Gastroesophageal sphincter (tissue), 4 donors: ENCODE results near the gene AUTS2. TPM values are rescaled to one million over a fixed set of nuclear protein-coding genes. Genes with fewer than 3 reads are reported as not detected.

Experiments
- ATAC-seq: fragments of 150-250 bp; one replicate; pipeline ENCODE4 v1.9.1; 2016; ENCODE audit warnings: mild to moderate bottlenecking, moderate library complexity
- H3K27ac ChIP-seq, 4 donors: fragments of 200-600 bp; sonication (generic) in 3 of 4; 1 replicate in 3 of 4; 2 replicates in 1 of 4; pipeline ENCODE4 v1.5.1; 2016 to 2019
- H3K27me3 ChIP-seq: fragments of 200-600 bp; sonication (generic); one replicate; pipeline ENCODE4 v1.5.1; 2019
- H3K36me3 ChIP-seq, 2 donors: fragments of 200-600 bp; sonication (generic); one replicate each; pipeline ENCODE4 v1.5.1; 2019; ENCODE audit warnings: control low read depth in 1 of 2
- H3K4me1 ChIP-seq, 3 donors: fragments of 200-600 bp; sonication (generic); 1 replicate in 2 of 3; 2 replicates in 1 of 3; pipeline ENCODE4 v1.5.1; 2016 to 2019; ENCODE audit warnings: control low read depth in 2 of 3
- H3K4me3 ChIP-seq, 2 donors: fragments of 200-600 bp; sonication (generic); one replicate each; pipeline ENCODE4 v1.5.1; 2019; ENCODE audit warnings: mild to moderate bottlenecking in 1 of 2, moderate library complexity in 1 of 2
- H3K9me3 ChIP-seq, 3 donors: fragments of 200-600 bp; sonication (generic); one replicate each; pipeline ENCODE4 v1.5.1; 2017 to 2019; ENCODE audit warnings: control low read depth in 2 of 3
- EP300 ChIP-seq: sonication (generic); formaldehyde crosslinking; IDR thresholded peaks from one replicate; pipeline ENCODE4 v1.6.1; 2017; ENCODE audit warnings: antibody characterized with exemption, mild to moderate bottlenecking
- POLR2A ChIP-seq, 2 donors: fragments of 450-650 bp; IDR thresholded peaks; one replicate each; pipeline ENCODE4 v1.6.1; 2017; ENCODE audit warnings: antibody characterized with exemption in 2 of 2, mild to moderate bottlenecking in 2 of 2, moderate library complexity in 1 of 2
- POLR2AphosphoS5 ChIP-seq: sonication (generic); formaldehyde crosslinking; IDR thresholded peaks from one replicate; pipeline ENCODE4 v1.6.1; 2017; ENCODE audit warnings: antibody characterized with exemption
- WGBS, 2 donors: methylation state at CpG; one replicate each; pipeline ENCODE4 v1.1.5; 2018; ENCODE audit warnings: low coverage in 1 of 2; 5-methylcytosine and 5-hydroxymethylcytosine counted together
- total RNA-seq, 4 donors: library from RNA; depleted of rRNA; stranded (reverse); fragments of >200 nt; gene quantifications; one replicate each; pipeline ENCODE4 v1.1.0, GENCODE V29; 2016
- TF ChIP-seq, protein P1 (sequence below), 4 experiments: fragments of 200-600 bp in 2 of 4; fragments of 450-650 bp in 2 of 4; sonication (generic) in 1 of 4; IDR thresholded peaks; one replicate each; pipeline ENCODE4 v1.5.1; 2017 to 2019; ENCODE audit warnings: antibody characterized with exemption in 4 of 4, mild to moderate bottlenecking in 2 of 4, moderate library complexity in 2 of 4

AUTS2 gene
- total RNA-seq, 4 donors from 2014 or later = 12.2 to 48.7 (median 44.1) TPM

DNA sequence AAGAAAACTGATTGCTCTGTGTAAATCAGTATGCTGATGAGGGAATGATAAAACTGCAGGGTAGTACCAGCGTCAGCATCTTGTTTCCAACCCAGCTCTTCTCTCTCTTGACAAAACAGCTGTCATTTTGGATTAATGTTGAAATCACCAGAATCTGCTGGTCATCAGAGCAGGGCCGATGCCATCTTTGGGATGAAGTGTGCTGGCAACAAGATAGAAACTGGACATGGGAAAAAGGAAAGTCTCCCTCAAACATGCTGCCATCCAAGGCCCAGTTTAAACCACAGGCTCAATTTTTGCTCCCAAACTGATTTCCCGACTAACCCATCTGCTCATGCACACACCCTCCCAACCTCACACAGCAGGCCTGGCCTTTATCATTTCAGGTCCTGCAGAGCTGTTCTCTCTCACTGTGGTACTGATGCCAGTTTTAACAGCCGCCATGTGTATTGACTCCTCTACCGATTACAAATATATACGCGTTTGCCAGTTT is 285.2 kb downstream of the AUTS2 start:
- Histone ChIP-seq H3K4me1 (peaks cover 0 to 22% (median 0%) of the 10 kb centered on the region in 3 donors), H3K9me3 (no peaks in the 10 kb centered on the region), H3K4me3 (no peak overlapping the region), H3K36me3 (no peaks in the 10 kb centered on the region), H3K27me3 (no peaks in the 10 kb centered on the region), H3K27ac (no peak overlapping the region)
- TF ChIP-seq EP300 (no peak), POLR2AphosphoS5 (no peak), POLR2A (IDR thresholded peaks at IDR 0.05) (no peak)
- TF ChIP-seq, protein P1, sequence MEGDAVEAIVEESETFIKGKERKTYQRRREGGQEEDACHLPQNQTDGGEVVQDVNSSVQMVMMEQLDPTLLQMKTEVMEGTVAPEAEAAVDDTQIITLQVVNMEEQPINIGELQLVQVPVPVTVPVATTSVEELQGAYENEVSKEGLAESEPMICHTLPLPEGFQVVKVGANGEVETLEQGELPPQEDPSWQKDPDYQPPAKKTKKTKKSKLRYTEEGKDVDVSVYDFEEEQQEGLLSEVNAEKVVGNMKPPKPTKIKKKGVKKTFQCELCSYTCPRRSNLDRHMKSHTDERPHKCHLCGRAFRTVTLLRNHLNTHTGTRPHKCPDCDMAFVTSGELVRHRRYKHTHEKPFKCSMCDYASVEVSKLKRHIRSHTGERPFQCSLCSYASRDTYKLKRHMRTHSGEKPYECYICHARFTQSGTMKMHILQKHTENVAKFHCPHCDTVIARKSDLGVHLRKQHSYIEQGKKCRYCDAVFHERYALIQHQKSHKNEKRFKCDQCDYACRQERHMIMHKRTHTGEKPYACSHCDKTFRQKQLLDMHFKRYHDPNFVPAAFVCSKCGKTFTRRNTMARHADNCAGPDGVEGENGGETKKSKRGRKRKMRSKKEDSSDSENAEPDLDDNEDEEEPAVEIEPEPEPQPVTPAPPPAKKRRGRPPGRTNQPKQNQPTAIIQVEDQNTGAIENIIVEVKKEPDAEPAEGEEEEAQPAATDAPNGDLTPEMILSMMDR (IDR thresholded peaks at IDR 0.05) = no peak
- WGBS, 2 donors = 94 to 95% methylated on average over 6 of the region's 7 CpGs
- no peak for ATAC-seq

DNA sequence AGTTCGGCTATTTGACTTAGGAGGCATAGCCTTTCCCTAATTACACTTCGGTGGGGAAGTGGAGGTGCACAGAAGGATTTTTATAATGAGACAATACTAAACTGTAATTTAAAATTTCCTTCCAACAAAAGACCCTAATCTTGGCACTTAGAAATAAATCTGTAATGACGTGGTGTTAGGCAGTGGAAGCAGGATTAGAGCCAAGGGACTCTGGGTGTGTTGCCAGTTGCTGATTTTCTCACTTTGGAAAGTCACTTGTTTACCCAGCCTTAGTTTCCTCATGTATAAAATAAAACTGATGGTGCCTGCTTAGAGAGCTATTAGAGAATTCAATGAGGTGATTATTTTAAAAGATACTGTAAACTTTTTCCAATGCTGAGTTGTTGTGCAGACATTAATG is 287.2 kb downstream of the AUTS2 start:
- Histone ChIP-seq H3K27ac (no peak overlapping the region), H3K27me3 (no peaks in the 10 kb centered on the region), H3K9me3 (no peaks in the 10 kb centered on the region), H3K4me3 (no peak overlapping the region), H3K4me1 (peaks cover 0 to 17% (median 0%) of the 10 kb centered on the region in 3 donors), H3K36me3 (no peaks in the 10 kb centered on the region)
- TF ChIP-seq EP300 (no peak), POLR2AphosphoS5 (no peak), POLR2A (IDR thresholded peaks at IDR 0.05) (no peak)
- TF ChIP-seq, protein P1 (IDR thresholded peaks at IDR 0.05) = no peak
- ATAC-seq = no peak
- WGBS, 2 donors = 39 to 47% methylated on average over 3 of the region's 3 CpGs

DNA sequence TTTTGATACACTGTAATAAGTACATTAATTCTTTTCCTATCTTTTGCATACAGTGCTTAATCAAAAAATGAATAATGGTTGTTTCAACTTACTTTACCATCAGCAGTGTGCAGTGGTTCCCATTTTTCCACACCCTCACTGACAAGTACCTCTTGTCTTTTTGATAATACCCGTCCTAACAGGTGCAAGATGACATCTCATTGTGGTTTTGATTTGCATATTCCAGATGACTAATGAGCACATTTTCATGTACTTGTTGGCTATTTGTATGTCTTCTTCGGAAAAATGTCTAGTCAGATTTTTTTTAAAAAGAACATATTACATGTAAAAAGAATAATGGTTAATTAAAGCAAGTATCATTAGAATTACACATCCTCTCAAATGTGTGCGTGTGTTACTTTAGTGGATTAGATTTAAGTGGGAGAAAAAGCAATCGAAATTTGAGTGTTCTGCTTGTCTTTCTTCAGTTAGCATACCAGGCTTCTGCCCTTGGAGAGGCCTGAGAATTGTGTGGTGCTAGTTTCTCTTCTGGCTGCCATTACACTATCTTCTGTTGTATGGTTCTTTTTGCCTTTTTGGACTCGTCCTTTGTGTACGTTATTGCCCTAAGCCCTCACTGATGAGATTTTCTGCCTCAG is 291.2 kb downstream of the AUTS2 start:
- 66 to 80% methylated on average over 6 of the region's 6 CpGs for WGBS, 2 donors
- no peak overlapping the region for H3K27ac ChIP-seq
- H3K36me3 ChIP-seq = no peaks in the 10 kb centered on the region
- no peak for ATAC-seq
- no peaks in the 10 kb centered on the region for H3K9me3 ChIP-seq
- H3K4me1 ChIP-seq = peaks cover 0 to 17% (median 0%) of the 10 kb centered on the region in 3 donors
- no peak overlapping the region for H3K4me3 ChIP-seq
- H3K27me3 ChIP-seq = no peaks in the 10 kb centered on the region
- TF ChIP-seq POLR2AphosphoS5 (no peak), POLR2A (IDR thresholded peaks at IDR 0.05) (no peak), EP300 (no peak)
- TF ChIP-seq, protein P1 (IDR thresholded peaks at IDR 0.05) = no peak

DNA sequence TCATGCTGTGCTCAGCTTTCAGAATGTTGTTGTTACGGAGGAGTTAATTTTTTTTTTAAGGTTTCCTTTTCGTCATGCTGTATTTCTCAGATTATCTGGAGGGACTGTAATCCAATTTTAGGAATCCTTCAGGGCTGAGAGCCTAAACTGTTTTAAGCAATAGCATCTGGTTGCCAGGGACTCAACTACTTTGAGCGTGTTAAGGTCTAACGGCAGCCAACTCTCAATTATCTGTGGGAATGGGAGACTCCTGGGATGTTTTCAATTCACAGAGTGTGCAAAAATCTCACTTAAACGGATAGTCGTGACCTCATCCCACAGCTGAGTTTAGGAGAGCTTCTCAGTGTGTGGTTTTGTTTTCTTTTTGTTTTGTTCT is 291.7 kb downstream of the AUTS2 start:
- no peaks in the 10 kb centered on the region for H3K36me3 ChIP-seq
- WGBS, 2 donors = 44 to 70% methylated on average over 4 to 5 of the region's 6 CpGs
- no peaks in the 10 kb centered on the region for H3K9me3 ChIP-seq
- no peak overlapping the region for H3K27ac ChIP-seq
- ATAC-seq = no peak
- peaks cover 0 to 15% (median 0%) of the 10 kb centered on the region in 3 donors for H3K4me1 ChIP-seq
- H3K27me3 ChIP-seq = no peaks in the 10 kb centered on the region
- TF ChIP-seq, protein P1 (IDR thresholded peaks at IDR 0.05) = no peak
- TF ChIP-seq EP300 = no peak
- no peak for TF ChIP-seq POLR2AphosphoS5
- TF ChIP-seq POLR2A (IDR thresholded peaks at IDR 0.05) = no peak
- no peak overlapping the region for H3K4me3 ChIP-seq

DNA sequence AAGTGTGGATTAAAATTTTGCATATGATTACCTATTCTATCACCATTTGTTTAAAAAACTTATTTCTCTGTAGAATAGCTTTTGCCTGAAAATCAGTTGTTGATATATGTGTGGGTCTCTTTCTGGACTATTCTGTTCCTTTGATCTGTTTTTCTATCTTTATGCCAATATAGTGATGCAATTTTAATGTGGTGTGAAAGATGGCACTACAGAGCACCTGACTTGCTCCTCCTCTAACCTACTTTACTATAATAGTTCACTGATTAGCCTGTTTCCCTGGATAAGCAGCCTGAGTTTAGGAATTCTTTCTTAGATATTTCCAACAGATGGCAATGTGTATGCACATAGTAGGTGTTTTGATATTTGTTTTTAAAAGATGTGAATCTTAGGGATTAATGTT is 294.5 kb downstream of the AUTS2 start:
- no peak for ATAC-seq

More for the DNA sequence above, 294.5 kb downstream of the AUTS2 start:
- H3K4me1 ChIP-seq = no peaks in the 10 kb centered on the region
- H3K27ac ChIP-seq = no peak overlapping the region
- no peaks in the 10 kb centered on the region for H3K36me3 ChIP-seq
- H3K4me3 ChIP-seq = no peak overlapping the region
- H3K9me3 ChIP-seq = no peaks in the 10 kb centered on the region
- TF ChIP-seq, protein P1 (IDR thresholded peaks at IDR 0.05) = no peak
- no peak for TF ChIP-seq EP300
- H3K27me3 ChIP-seq = no peaks in the 10 kb centered on the region
